Ureter (tissue), 1 donor: Measurements from ENCODE around the gene PLAC8. TPM values are rescaled to one million over a fixed set of nuclear protein-coding genes. Genes with fewer than 3 reads are reported as not detected.
"Not testable (repeated sequence)": the region's sequence is repeated elsewhere in the genome, so short reads cannot be mapped to it uniquely, and the experiment has no call there.

Experiments
- DNase-seq: peaks from one replicate; pipeline ENCODE4 v3.0.0-alpha.2; 2020; ENCODE audit warnings: low spot score
- total RNA-seq: library from RNA; stranded (reverse); gene quantifications from one replicate; pipeline ENCODE4 v1.2.4, GENCODE V29; 2023
- donor health status: DM: yes; HTN: yes; CAD: no.

Gene PLAC8
- total RNA-seq, 1 donor from 2014 or later: 4.9 TPM

DNA sequence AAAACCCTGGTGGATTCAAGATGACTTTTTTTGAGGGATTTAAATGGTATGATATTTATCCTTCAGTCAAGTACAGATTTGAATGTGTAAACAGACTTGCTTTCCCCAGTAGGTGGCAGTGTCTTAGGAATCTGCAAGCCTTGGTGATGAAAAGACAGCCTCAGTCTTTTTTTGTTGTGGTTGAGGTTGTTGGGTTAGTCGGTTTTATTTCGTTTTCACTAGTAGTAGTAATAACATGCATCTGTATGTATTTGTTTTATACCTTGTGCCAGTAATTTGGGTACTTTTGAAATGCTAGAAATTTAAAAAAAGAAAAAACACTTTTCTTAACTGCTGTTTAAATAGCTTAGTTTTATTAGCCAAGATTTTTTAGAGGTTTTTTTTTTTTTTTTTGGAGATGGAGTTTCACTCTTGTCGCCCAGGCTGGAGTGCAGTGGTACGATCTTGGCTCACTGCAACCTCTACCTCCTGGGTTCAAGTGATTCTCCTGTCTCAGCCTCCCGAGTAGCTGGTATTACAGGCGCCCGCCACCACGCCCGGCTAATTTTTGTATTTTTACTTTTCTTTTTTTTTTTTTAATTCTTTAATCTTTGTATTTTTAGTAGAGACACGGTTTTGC lies 40.3 kb downstream of the PLAC8 start:
- DNase-seq: peak; percentile 47

DNA sequence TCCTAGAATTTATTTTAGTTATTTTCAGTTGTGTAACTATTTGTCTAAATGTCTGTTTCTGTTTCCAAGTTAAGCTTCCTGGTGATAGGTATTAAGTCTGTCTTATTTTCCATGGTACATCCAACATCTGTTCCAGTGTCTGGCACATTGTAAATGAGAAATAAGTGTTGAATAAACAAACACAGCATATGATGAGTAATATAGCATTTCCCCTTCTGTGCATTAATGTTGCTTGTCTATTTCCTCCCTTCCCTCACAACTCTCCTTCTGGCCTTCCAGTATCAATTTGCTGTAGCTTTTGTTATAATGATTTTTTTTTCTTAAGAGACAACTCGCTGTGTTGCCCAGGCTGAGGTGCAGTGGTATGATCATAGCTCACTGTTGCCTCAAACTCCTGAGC lies 43.4 kb downstream of the PLAC8 start:
- no peak for DNase-seq

DNA sequence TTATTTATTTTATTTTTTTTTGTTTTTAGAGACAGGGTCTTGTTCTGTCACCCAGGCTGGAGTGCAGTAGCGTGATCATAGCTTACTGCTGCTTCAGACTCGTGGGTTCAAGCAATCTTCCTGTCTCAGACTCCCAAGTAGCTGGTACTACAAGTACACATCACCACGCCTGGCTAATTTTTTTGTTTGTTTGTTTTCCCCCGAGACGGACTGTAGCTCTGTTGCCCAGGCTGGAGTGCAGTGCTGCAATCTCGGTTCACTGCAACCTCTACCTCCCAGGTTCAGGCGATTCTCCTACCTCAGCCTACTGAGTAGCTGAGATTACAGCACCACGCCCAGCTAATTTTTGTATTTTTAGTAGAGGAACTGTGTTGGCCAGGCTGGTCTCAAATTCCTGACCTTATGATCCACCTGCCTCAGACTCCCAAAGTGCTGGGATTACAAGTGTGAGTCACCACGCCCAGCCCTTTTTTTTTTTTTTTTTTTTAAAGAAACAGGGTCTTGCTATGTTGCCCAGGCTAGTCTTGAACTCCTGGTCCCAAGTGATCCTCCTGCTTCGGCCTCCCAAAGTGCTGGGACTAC lies 47.4 kb downstream of the PLAC8 start:
- DNase-seq: no peak

DNA sequence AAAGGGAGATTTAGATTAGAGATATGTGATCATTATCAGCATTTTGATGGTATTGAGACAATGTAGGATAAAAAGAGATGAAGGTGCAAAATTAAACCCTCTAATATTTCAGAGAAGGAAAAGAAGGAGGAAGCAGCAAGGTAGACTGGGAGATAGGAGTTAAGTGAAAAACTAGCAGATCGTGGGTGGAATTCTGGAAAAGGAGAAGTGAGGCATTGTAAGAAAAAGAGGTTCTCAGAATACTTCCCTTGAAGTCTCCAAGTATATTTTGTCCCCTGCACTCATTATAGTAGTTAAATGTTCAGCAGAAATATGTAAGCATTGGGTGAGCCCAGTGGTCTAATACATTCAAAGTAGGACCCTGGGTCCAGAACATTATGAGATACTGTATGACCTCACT lies 49.3 kb downstream of the PLAC8 start:
- no peak for DNase-seq

- DNase-seq: no peak
Measured at GRCh38 chr4:83062739-83063138, 51.8 kb downstream of the PLAC8 start.

DNA sequence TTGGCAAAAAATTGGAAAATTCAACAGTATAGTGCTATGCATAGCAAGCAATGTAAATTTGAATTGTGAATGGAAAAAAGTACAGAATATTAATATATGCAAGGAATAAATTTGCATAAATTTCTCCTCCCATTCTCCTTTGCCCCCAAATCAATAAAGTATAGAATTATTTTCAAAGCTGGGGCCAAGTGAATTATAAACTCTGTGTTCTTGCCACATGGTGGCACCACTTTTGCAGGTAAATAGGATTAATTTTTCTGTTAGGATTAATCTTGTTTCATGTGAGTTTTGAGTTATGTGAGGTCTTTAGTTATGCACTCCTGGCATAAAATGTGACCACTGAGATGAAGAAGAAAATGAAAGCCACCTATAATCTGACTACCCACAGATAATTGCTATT lies 59.6 kb downstream of the PLAC8 start:
- no peak for DNase-seq

DNA sequence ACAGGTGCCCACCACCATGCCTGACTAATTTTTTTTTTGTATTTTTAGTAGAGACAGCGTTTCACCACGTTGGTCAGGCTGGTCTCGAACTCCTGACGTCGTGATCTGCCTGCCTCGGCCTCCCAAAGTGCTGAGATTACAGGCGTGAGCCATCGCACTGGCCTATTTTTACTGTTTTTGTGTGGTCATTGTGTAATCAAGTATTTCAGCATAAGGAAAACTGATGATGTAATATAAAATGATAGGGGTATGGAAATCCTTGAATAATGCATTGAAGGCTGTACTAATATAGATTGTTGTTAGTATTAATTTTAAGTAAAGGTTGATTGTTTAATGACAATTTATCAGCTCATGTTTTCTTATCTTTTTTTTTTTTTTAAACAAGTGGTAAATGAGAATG lies 65.7 kb downstream of the PLAC8 start:
- not testable (repeated sequence) for DNase-seq

DNA sequence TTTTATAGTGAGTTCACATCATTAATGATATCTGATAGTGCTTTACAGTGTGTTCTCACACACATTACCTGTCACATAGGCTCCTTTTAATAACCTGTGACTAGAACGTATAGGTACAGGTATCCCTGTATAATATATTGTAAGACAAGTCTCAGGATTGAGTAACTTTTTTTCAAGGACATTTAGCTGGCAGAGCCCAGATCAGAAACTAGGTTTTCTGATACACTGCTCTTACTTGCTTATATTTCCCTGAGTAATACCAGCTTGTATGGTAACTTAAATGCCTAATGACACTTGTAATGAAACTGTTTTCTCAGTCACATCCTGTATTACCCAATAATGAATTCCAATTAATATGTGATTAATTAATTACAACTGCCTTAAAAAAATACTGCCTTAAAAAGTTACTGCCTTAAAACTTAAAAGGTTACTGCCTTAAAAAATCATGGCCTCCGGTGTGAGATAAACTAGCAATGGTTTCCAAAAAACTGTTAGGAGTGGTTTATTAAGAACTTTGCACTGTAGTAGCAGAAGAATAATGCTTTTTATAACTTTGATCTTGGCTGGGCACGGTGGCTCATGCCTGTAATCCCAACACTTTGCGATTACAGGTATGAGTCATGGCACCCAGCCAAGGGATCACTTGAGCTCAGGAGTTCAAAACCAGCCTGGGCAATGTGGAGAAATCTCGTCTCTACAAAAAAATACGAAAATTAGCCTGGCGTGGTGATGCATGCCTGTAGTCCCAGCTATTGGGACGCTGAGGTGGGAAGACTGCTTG lies 67.6 kb downstream of the PLAC8 start:
- no peak for DNase-seq

DNA sequence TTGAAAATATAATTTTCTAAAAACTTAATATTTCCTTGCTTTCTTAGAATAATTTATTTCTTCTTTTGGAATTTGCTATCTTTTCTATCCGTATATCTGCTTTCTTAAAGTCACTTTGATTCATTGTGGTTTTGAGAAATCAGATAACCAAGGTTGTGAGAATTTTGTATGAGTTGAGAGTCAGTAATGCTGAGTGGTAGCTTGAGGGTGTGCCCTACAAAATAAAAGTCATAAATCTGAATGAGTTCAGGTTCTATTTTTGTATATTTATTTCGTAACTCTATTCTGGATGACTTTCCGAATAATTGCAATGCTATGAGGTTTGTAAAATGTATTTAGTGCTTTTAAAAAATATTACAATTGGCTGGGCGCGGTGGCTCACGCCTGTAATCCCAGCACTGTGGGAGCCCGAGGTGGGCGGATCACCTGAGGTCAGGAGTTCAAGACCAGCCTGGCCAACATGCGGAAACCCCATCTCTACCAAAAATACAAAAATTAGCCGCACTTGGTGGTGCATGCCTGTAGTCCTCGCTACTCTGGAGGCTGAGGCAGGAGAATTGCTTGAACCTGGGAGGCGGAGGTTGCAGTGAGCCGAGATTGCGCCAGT lies 70.6 kb downstream of the PLAC8 start:
- no peak for DNase-seq

DNA sequence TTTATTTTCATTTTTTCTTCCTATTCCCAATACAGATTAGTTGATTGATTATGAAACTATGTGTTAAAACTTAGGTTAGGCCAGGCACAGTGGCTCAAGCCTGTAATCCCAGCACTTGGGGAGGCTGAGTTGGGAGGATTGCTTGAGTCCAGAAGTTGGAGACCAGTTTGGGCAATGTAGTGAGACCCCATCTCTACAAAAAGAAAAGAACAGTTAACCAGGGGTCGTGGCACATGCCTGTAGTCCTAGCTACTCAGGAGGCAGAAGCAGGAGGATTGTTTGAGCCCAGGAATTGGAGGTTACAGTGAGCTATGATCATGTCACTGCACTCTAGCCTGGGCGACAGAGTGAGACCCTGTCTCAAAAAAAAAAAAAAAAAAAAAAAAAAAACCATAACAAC lies 71.4 kb downstream of the PLAC8 start:
- not testable (repeated sequence) for DNase-seq

GRCh38 chr4:83040269-83040668 lies 74.3 kb downstream of the PLAC8 start:
- no peak for DNase-seq

Other genes starting within 250 kb of the PLAC8 start
- 239 TPM for gene SEC31A, start 223.6 kb downstream of the PLAC8 start, total RNA-seq
- 6.5 TPM for gene THAP9, start 214.0 kb downstream of the PLAC8 start, total RNA-seq
- 11.7 TPM for gene LIN54, start 103.9 kb downstream of the PLAC8 start, total RNA-seq
- gene COPS4, start 79.5 kb downstream of the PLAC8 start, total RNA-seq: 35.3 TPM
- 14.5 TPM for gene COQ2, start 170.1 kb upstream of the PLAC8 start, total RNA-seq
- 1.1 TPM for gene HPSE, start 220.1 kb upstream of the PLAC8 start, total RNA-seq